Epithelial cell of esophagus (primary cell): ENCODE measurements around the gene ILK.

Experiments used
- DNase-seq: peaks from one replicate; pipeline ENCODE4 v3.0.0; 2010; ENCODE audit warnings: low read depth
- H3K4me3 ChIP-seq: 2 replicates; pipeline ENCODE4 v1.5.1; 2011; ENCODE audit warnings: mild to moderate bottlenecking, low read length, control low read depth
- TF ChIP-seq, protein P1 (sequence below): IDR thresholded peaks from 2 replicates; pipeline ENCODE4 v1.5.1; 2011; ENCODE audit warnings: low read depth, mild to moderate bottlenecking, low read length, control low read depth, inconsistent platforms; ENCODE audit not compliant: insufficient read depth; ENCODE audit errors: missing control alignments

The ILK gene

GRCh38 chr11:6611092-6611962 is 7.8 kb downstream of the ILK start:
- peak overlapping the region; percentile 78 for H3K4me3 ChIP-seq
- TF ChIP-seq, protein P1, sequence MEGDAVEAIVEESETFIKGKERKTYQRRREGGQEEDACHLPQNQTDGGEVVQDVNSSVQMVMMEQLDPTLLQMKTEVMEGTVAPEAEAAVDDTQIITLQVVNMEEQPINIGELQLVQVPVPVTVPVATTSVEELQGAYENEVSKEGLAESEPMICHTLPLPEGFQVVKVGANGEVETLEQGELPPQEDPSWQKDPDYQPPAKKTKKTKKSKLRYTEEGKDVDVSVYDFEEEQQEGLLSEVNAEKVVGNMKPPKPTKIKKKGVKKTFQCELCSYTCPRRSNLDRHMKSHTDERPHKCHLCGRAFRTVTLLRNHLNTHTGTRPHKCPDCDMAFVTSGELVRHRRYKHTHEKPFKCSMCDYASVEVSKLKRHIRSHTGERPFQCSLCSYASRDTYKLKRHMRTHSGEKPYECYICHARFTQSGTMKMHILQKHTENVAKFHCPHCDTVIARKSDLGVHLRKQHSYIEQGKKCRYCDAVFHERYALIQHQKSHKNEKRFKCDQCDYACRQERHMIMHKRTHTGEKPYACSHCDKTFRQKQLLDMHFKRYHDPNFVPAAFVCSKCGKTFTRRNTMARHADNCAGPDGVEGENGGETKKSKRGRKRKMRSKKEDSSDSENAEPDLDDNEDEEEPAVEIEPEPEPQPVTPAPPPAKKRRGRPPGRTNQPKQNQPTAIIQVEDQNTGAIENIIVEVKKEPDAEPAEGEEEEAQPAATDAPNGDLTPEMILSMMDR = no peak
- peak; percentile 7 for DNase-seq

GRCh38 chr11:6611963-6612212 is 8.3 kb downstream of the ILK start:
- H3K4me3 ChIP-seq = peak overlapping the region; percentile 78
- DNase-seq = no peak
- TF ChIP-seq, protein P1 = no peak

GRCh38 chr11:6612213-6613041 is 8.9 kb downstream of the ILK start, which contains the start of gene TAF10:
TAF10 (minus strand) TSS chr11:6612216; CDS start chr11:6612189, 27 bp downstream.
- peak; percentile 98 for DNase-seq
- TF ChIP-seq, protein P1 = peak; percentile 43
- peak within 1 kb of the TSS; percentile 78 for H3K4me3 ChIP-seq

- TF ChIP-seq, protein P1 = no peak
- no peak for DNase-seq
- H3K4me3 ChIP-seq = no peak overlapping the region
Measured at GRCh38 chr11:6613496-6613895, 9.9 kb downstream of the ILK start.

- no peak for DNase-seq
- no peak overlapping the region for H3K4me3 ChIP-seq
- TF ChIP-seq, protein P1 = no peak
Measured at GRCh38 chr11:6614446-6614845, 10.9 kb downstream of the ILK start.

DNA sequence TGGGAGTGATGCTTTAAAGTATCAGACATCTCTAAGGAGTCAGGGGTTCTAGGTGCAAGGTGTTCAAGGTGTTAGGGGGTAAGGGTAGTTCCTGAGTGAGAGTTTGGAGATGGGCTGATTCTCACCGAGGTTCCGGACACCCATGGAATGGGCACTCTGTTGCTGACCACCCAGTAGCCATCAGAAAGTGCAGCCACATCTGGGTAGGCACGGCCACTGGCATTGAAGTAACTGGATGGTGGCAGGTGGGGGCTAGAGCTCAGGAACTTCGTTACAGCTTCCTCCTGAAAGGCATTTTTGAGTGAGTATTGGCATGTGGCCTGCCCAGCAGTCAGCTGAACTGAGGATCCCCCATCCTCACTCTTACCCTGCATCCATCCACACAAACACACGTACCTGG is 11.5 kb downstream of the ILK start:
- no peak for DNase-seq
- H3K4me3 ChIP-seq = no peak overlapping the region
- TF ChIP-seq, protein P1 = no peak
